HCT116 (cell line): Measurements from ENCODE around the gene RIN3. TPM values are rescaled to one million over a fixed set of nuclear protein-coding genes. Genes with fewer than 3 reads are reported as not detected.

Experiments used
- ATAC-seq: fragments of 200-7000 bp; cut with Tn5 transposase; 2 replicates; pipeline ENCODE4 v1.9.1; 2020; ENCODE audit warnings: mild to moderate bottlenecking, moderate library complexity
- BruUV-seq: library from RNA; stranded (reverse); fragments of 400-500 nt; replicated peaks from 2 replicates; lab custom pipeline; 2021; lab: Mats Ljungman, UMichigan
- CTCF ChIA-PET: fragments of 300-600 bp; sonication (Branson Sonifier 250); formaldehyde crosslinking; loops from one replicate; lab custom pipeline; 2021; ENCODE audit warnings: antibody characterized with exemption; lab: Charles Lee
- POLR2A ChIA-PET: fragments of 300-600, 350-600 bp; sonication (Branson Sonifier 250); formaldehyde crosslinking; loops from one replicate; lab custom pipeline; 2021; ENCODE audit warnings: antibody characterized with exemption; lab: Charles Lee
- RAD21 ChIA-PET, 2 experiments: fragments of 300-600 bp; sonication (Branson Sonifier 250); formaldehyde crosslinking; loops; one replicate each; lab custom pipeline; 2023; ENCODE audit warnings: low total read pairs in 2 of 2; ENCODE audit not compliant: uncharacterized antibody in 2 of 2, unreplicated experiment in 2 of 2, low non-redundant PET in 1 of 2; lab: Charles Lee
- DNase-seq: peaks from one replicate; pipeline ENCODE4 v3.0.0-alpha.2; 2010; ENCODE audit warnings: low read depth, low spot score
- H2AFZ ChIP-seq: fragments of 200-600 bp; shearing (Covaris generic), sonication (generic); 2 replicates; pipeline ENCODE4 v1.6.1; 2017; ENCODE audit warnings: low read depth, mixed run types, mixed read lengths, antibody characterized with exemption, low read length; ENCODE audit not compliant: poor library complexity, severe bottlenecking
- H3K27ac ChIP-seq: 2 replicates; pipeline ENCODE4 v1.5.1; 2012; ENCODE audit warnings: low read depth, low read length
- H3K27me3 ChIP-seq: fragments of 200-600 bp; sonication (generic); 2 replicates; pipeline ENCODE4 v1.6.1; 2016; ENCODE audit warnings: mixed run types, low read length, mixed read lengths; ENCODE audit not compliant: insufficient read depth
- H3K36me3 ChIP-seq, 2 experiments: fragments of 200-500 bp in 1 of 2; fragments of 200-600 bp in 1 of 2; sonication (Bioruptor generic) in 1 of 2; sonication (generic) in 1 of 2; 2 replicates each; pipeline versions ENCODE4 v1.5.1 to v1.6.1; 2014 to 2016; ENCODE audit warnings: low read length in 2 of 2, inconsistent platforms in 1 of 2, mixed read lengths in 1 of 2, mixed run types in 1 of 2; ENCODE audit not compliant: insufficient read depth in 2 of 2, control insufficient read depth in 1 of 2
- H3K4me1 ChIP-seq, 2 experiments: fragments of 200-600 bp in 1 of 2; sonication (generic) in 1 of 2; 2 replicates each; pipeline versions ENCODE4 v1.5.1 to v1.6.1; 2012 to 2017; ENCODE audit warnings: low read length in 2 of 2, inconsistent platforms in 1 of 2, mild to moderate bottlenecking in 1 of 2, mixed read lengths in 1 of 2, mixed run types in 1 of 2, moderate library complexity in 1 of 2; ENCODE audit not compliant: insufficient read depth in 2 of 2, control insufficient read depth in 1 of 2
- H3K4me2 ChIP-seq: fragments of 200-600 bp; sonication (generic); 2 replicates; pipeline ENCODE4 v1.6.1; 2017; ENCODE audit warnings: mixed run types, low read length, mixed read lengths
- H3K4me3 ChIP-seq, 2 experiments: fragments of 200-600 bp in 1 of 2; sonication (generic) in 1 of 2; replicated peaks in 1 of 2; 2 replicates each; pipeline ENCODE4 v1.5.1; 2011 to 2016; ENCODE audit warnings: low read length in 2 of 2, control low read depth in 1 of 2, low read depth in 1 of 2, mild to moderate bottlenecking in 1 of 2, mixed read lengths in 1 of 2, mixed run types in 1 of 2
- H3K79me2 ChIP-seq: fragments of 200-600 bp; sonication (generic); 2 replicates; pipeline ENCODE4 v1.6.1; 2017; ENCODE audit warnings: mild to moderate bottlenecking, mixed run types, low read length, moderate library complexity, mixed read lengths; ENCODE audit not compliant: insufficient read depth
- H3K9ac ChIP-seq: fragments of 200-600 bp; sonication (generic); 2 replicates; pipeline ENCODE4 v1.6.1; 2016; ENCODE audit warnings: low read length, mixed read lengths
- H3K9me2 ChIP-seq: fragments of 200-600 bp; sonication (generic), shearing (Covaris generic); 2 replicates; pipeline ENCODE4 v1.6.1; 2017; ENCODE audit warnings: mixed run types, mild to moderate bottlenecking, moderate library complexity; ENCODE audit not compliant: insufficient read depth
- H3K9me3 ChIP-seq, 2 experiments: fragments of 200-500 bp in 1 of 2; fragments of 200-600 bp in 1 of 2; sonication (Bioruptor generic) in 1 of 2; sonication (generic) in 1 of 2; 2 replicates each; pipeline ENCODE4 v1.6.1; 2014 to 2017; ENCODE audit warnings: low read length in 2 of 2, mixed read lengths in 2 of 2, inconsistent platforms in 1 of 2, low read depth in 1 of 2, mild to moderate bottlenecking in 1 of 2, mixed run types in 1 of 2, moderate library complexity in 1 of 2; ENCODE audit not compliant: control insufficient read depth in 1 of 2, insufficient read depth in 1 of 2
- H4K20me1 ChIP-seq: fragments of 200-600 bp; sonication (generic), shearing (Covaris generic); 2 replicates; pipeline ENCODE4 v1.6.1; 2017; ENCODE audit warnings: mixed run types, mild to moderate bottlenecking, moderate library complexity; ENCODE audit not compliant: insufficient read depth
- CBX3 ChIP-seq: IDR thresholded peaks from 2 replicates; pipeline ENCODE4 v1.6.1; 2012; ENCODE audit warnings: low read depth
- CEBPB ChIP-seq: IDR thresholded peaks from 2 replicates; pipeline ENCODE4 v1.6.1; 2012; ENCODE audit warnings: low read depth
- JUND ChIP-seq: IDR thresholded peaks from 2 replicates; pipeline ENCODE4 v1.6.1; 2012
- POLR2AphosphoS5 ChIP-seq: IDR thresholded peaks from 2 replicates; pipeline ENCODE4 v1.6.1; 2011; ENCODE audit warnings: mild to moderate bottlenecking, low read depth, low read length, moderate library complexity
- RAD21 ChIP-seq: IDR thresholded peaks from 2 replicates; pipeline ENCODE4 v1.6.1; 2012; ENCODE audit warnings: low read depth, mild to moderate bottlenecking
- SIN3A ChIP-seq: IDR thresholded peaks from 2 replicates; pipeline ENCODE4 v1.6.1; 2012; ENCODE audit warnings: low read depth
- YY1 ChIP-seq: IDR thresholded peaks from 2 replicates; pipeline ENCODE4 v1.6.1; 2011; ENCODE audit warnings: low read length, low read depth, moderate library complexity, mild to moderate bottlenecking; ENCODE audit not compliant: insufficient replicate concordance; ENCODE audit errors: extremely low read depth
- ZFX ChIP-seq: fragments of 450-650 bp; IDR thresholded peaks from 2 replicates; pipeline ENCODE4 v1.6.1; 2017
- ZNF274 ChIP-seq: fragments of 200-500 bp; sonication (Bioruptor generic); IDR thresholded peaks from 2 replicates; pipeline ENCODE4 v1.6.1; 2014; ENCODE audit warnings: mild to moderate bottlenecking, low read depth, low read length, inconsistent platforms
- intact Hi-C: fragments of 100-400 bp; cut with micrococcal nuclease; formaldehyde crosslinking; loops from 2 replicates; pipeline ENCODE4 v1.10.0; 2022
- total RNA-seq: library from RNA; stranded (reverse); gene quantifications from one replicate; pipeline ENCODE4 v1.2.1, GENCODE V29; 2021; ENCODE audit not compliant: unreplicated experiment
- TF ChIP-seq, protein P1 (sequence below), 3 experiments: fragments of 200-600 bp in 1 of 3; sonication (generic) in 1 of 3; IDR thresholded peaks in 2 of 3; conservative IDR thresholded peaks in 1 of 3; 2 replicates each; pipeline ENCODE4 v1.5.1; 2012 to 2017; ENCODE audit warnings: low read depth in 2 of 3, low read length in 2 of 3, antibody characterized with exemption in 1 of 3, borderline replicate concordance in 1 of 3, control low read depth in 1 of 3, mild to moderate bottlenecking in 1 of 3, mixed read lengths in 1 of 3, mixed run types in 1 of 3, moderate library complexity in 1 of 3; ENCODE audit not compliant: insufficient read depth in 1 of 3
- TF ChIP-seq, protein P2 (sequence below): IDR thresholded peaks from 2 replicates; pipeline ENCODE4 v1.6.1; 2012
- TF ChIP-seq, protein P3 (sequence below): IDR thresholded peaks from 2 replicates; pipeline ENCODE4 v1.6.1; 2012; ENCODE audit warnings: low read depth

The RIN3 gene
- total RNA-seq, 1 experiment from 2014 or later = 22.2 TPM

DNA sequence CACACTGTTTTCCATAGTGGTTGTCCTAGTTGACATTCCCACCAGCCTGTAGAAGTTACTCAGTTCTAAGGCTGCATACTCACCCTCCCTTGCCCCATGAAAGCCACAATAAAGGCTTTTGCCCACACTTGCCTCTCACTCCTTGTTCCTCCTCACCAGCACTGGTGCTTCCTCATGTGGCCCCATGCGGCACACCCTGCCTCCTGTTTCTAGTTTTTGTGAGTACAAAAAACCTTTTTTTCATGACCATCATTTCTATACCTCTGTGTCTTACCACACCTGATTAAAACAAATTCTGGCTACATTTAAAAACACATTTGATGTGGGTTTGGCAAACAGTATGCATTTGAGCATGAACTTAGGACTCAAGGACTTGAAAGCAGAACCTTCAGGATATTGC lies 40.7 kb upstream of the RIN3 start (continued):
- TF ChIP-seq, protein P1, sequence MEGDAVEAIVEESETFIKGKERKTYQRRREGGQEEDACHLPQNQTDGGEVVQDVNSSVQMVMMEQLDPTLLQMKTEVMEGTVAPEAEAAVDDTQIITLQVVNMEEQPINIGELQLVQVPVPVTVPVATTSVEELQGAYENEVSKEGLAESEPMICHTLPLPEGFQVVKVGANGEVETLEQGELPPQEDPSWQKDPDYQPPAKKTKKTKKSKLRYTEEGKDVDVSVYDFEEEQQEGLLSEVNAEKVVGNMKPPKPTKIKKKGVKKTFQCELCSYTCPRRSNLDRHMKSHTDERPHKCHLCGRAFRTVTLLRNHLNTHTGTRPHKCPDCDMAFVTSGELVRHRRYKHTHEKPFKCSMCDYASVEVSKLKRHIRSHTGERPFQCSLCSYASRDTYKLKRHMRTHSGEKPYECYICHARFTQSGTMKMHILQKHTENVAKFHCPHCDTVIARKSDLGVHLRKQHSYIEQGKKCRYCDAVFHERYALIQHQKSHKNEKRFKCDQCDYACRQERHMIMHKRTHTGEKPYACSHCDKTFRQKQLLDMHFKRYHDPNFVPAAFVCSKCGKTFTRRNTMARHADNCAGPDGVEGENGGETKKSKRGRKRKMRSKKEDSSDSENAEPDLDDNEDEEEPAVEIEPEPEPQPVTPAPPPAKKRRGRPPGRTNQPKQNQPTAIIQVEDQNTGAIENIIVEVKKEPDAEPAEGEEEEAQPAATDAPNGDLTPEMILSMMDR (IDR thresholded peaks at IDR 0.05 in 2 of 3, conservative IDR thresholded peaks at IDR 0.05 in 1 of 3; ENCODE audit: borderline replicate concordance in 1 of 3, insufficient read depth in 1 of 3, low read depth in 2 of 3, low read length in 2 of 3) = no peak
- no peak for TF ChIP-seq CEBPB
- TF ChIP-seq ZFX = no peak

DNA sequence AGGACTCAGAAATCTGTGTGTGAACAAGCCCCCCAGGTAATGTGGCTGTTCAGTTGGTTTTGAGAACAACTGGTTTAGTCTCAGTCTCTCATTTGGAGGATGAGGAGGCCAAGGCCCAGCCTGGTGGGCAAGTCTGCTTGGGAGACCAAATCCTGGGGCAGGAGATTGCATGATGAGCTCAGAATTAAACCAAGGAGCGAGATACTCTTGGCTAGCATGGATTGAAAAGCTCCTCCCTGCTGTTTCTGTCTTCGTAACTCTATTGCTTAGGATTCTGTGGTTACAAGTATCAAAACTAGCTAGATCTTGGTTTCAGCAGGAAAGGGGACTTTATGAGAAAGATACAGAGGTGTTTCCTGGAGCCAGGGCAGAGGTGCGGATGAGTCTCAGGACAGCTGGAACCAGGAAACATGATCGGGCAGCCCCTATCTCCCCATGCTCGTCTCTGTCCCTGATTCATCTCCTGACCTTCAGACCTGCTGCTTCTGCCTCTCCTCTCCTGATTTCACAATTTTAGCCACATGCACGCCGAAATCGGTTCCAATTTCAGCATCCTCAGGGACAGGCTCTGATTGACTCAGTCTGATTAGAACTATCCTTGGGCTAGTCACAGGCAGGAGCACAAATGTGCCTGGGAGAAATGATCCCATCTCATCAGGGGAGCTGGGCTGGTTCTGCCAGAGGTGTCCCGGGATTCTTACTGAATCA lies 40.2 kb upstream of the RIN3 start:
- H3K4me3 ChIP-seq = no peak overlapping the region
- TF ChIP-seq RAD21 = no peak
- TF ChIP-seq CEBPB = no peak
- no peak for TF ChIP-seq YY1
- TF ChIP-seq JUND = no peak
- TF ChIP-seq, protein P2, sequence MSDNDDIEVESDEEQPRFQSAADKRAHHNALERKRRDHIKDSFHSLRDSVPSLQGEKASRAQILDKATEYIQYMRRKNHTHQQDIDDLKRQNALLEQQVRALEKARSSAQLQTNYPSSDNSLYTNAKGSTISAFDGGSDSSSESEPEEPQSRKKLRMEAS = no peak
- TF ChIP-seq POLR2AphosphoS5 = no peak
- no peak for TF ChIP-seq ZNF274
- TF ChIP-seq CBX3 = no peak
- TF ChIP-seq, protein P3, sequence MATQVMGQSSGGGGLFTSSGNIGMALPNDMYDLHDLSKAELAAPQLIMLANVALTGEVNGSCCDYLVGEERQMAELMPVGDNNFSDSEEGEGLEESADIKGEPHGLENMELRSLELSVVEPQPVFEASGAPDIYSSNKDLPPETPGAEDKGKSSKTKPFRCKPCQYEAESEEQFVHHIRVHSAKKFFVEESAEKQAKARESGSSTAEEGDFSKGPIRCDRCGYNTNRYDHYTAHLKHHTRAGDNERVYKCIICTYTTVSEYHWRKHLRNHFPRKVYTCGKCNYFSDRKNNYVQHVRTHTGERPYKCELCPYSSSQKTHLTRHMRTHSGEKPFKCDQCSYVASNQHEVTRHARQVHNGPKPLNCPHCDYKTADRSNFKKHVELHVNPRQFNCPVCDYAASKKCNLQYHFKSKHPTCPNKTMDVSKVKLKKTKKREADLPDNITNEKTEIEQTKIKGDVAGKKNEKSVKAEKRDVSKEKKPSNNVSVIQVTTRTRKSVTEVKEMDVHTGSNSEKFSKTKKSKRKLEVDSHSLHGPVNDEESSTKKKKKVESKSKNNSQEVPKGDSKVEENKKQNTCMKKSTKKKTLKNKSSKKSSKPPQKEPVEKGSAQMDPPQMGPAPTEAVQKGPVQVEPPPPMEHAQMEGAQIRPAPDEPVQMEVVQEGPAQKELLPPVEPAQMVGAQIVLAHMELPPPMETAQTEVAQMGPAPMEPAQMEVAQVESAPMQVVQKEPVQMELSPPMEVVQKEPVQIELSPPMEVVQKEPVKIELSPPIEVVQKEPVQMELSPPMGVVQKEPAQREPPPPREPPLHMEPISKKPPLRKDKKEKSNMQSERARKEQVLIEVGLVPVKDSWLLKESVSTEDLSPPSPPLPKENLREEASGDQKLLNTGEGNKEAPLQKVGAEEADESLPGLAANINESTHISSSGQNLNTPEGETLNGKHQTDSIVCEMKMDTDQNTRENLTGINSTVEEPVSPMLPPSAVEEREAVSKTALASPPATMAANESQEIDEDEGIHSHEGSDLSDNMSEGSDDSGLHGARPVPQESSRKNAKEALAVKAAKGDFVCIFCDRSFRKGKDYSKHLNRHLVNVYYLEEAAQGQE = no peak
- TF ChIP-seq SIN3A = no peak
- ChIA-PET RAD21 (no interaction called here), CTCF (no interaction called here), POLR2A (no interaction called here)
- H3K4me1 ChIP-seq = peaks cover 34 to 48% of the 10 kb centered on the region in 2 experiments
- no peaks in the 10 kb centered on the region for H3K9me2 ChIP-seq
- H3K36me3 ChIP-seq = no peaks in the 10 kb centered on the region
- H3K4me2 ChIP-seq = peak overlapping the region; percentile 53
- 0 out of 2 replicates have a peak overlapping the region, but pooled peaks have one; percentile 5 for H3K9ac ChIP-seq
- H3K27me3 ChIP-seq = no peaks in the 10 kb centered on the region
- H4K20me1 ChIP-seq = no peaks in the 10 kb centered on the region
- H3K27ac ChIP-seq = no peak overlapping the region
- DNase-seq = no peak
- H2AFZ ChIP-seq = peak overlapping the region; percentile 40
- intact Hi-C loops = loop anchor here (2.0 to 10.0 kb wide), 2 partner anchors 37 to 211 kb away; no protein-coding TSS in a partner anchor
- ATAC-seq = no peak
- H3K9me3 ChIP-seq = no peaks in the 10 kb centered on the region
- BruUV-seq = no TSS peak
- H3K79me2 ChIP-seq = no peaks in the 10 kb centered on the region
